Urinary bladder (tissue), 4 donors: ENCODE data around the gene ZBTB20. TPM values are rescaled to one million over a fixed set of nuclear protein-coding genes. Genes with fewer than 3 reads are reported as not detected.

ENCODE experiments used
- DNase-seq: peaks from one replicate; pipeline ENCODE4 v3.0.0-alpha.2; 2015; ENCODE audit errors: extremely low spot score
- H3K27ac ChIP-seq: one replicate; pipeline ENCODE4 v1.5.1; 2013; ENCODE audit warnings: low read depth, mild to moderate bottlenecking, moderate library complexity
- H3K36me3 ChIP-seq: one replicate; pipeline ENCODE4 v1.6.1; 2013; ENCODE audit warnings: mild to moderate bottlenecking, moderate library complexity; ENCODE audit not compliant: insufficient read depth
- H3K4me1 ChIP-seq: one replicate; pipeline ENCODE4 v1.6.1; 2013; ENCODE audit warnings: mild to moderate bottlenecking, moderate library complexity; ENCODE audit not compliant: insufficient read depth
- H3K4me3 ChIP-seq: one replicate; pipeline ENCODE4 v1.5.1; 2013; ENCODE audit warnings: low read depth, low read length
- WGBS: extraction: QIAGEN DNeasy Blood & Tissue Kit; methylation state at CpG from one replicate; pipeline ENCODE4 v1.1.7; 2013; 5-methylcytosine and 5-hydroxymethylcytosine counted together
- polyA plus RNA-seq: library from polyadenylated mRNA; stranded (reverse); fragments of 200-250 nt; gene quantifications from one replicate; pipeline ENCODE4 v1.2.3, GENCODE V29; 2013
- total RNA-seq: library from RNA; depleted of rRNA; stranded (reverse); fragments of >200 nt; gene quantifications from one replicate; pipeline ENCODE4 v1.2.3, GENCODE V29; 2014
- donor health status: healthy with polysubstance abuse.
- donor health status: healthy.

ZBTB20 gene
- total and polyA plus RNA-seq, 2 donors: 1.5 to 99.9 TPM

DNA sequence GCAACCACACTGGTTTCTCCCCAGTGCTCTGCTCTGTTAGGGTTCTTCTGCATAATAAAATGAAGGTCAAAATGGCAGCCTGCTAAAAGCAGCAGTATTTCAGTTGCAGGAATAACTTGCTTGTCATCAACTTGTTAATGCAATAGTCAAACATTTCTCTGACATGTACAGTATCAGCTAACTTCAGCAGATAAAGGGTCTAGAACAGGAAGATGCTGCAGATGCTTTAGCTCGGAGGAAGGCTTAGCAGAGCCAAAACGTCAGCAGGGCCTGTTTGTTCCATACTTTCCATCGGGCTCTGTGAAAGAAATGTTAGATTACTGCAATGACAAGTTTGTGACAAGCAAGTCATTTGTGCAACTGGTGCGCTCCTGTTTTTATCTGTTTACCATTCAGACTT, 561.4 kb downstream of the ZBTB20 start:
- Histone ChIP-seq H3K27ac (no peak overlapping the region), H3K4me3 (no peak overlapping the region), H3K4me1 (peaks cover 1% of the 10 kb centered on the region), H3K36me3 (no peaks in the 10 kb centered on the region)
- WGBS: 45% methylated on average over 4 of the region's 4 CpGs
- no peak for DNase-seq

- H3K27ac ChIP-seq: no peak overlapping the region
- DNase-seq: no peak
- 75% methylated on average over 6 of the region's 6 CpGs for WGBS
- no peaks in the 10 kb centered on the region for H3K36me3 ChIP-seq
- H3K4me3 ChIP-seq: no peak overlapping the region
- no peaks in the 10 kb centered on the region for H3K4me1 ChIP-seq
Observed at GRCh38 chr3:114584734-114585371, 562.2 kb downstream of the ZBTB20 start.

DNA sequence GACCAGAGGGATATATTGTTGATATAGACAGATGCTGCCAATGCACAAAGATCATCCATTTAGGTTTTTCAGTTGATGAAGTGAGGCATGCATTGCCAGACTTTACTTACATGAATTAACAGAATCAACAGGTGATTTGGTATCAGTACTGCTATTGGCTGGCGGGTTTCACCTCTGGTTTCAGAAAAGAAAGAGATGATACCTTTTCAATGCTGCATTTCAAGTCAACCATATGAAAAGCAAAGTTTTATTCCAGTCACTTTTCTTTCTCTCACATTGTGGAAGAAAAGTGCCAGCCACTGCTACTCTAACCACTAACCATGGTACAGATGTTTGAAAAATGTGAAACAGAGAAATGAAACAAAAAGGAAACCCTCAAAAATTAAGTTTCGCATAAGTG, 564.2 kb downstream of the ZBTB20 start:
- no peak overlapping the region for H3K27ac ChIP-seq
- 97% methylated on average over 2 of the region's 2 CpGs for WGBS
- H3K4me3 ChIP-seq: no peak overlapping the region
- no peaks in the 10 kb centered on the region for H3K36me3 ChIP-seq
- DNase-seq: no peak
- no peaks in the 10 kb centered on the region for H3K4me1 ChIP-seq

GRCh38 chr3:114572364-114573062, 574.6 kb downstream of the ZBTB20 start:
- WGBS: 38% methylated on average over 3 of the region's 3 CpGs
- DNase-seq: no peak

GRCh38 chr3:114571363-114571762, 575.7 kb downstream of the ZBTB20 start:
- WGBS: 86% methylated on average over 3 of the region's 3 CpGs
- Histone ChIP-seq H3K27ac (no peak overlapping the region), H3K36me3 (no peaks in the 10 kb centered on the region), H3K4me1 (no peaks in the 10 kb centered on the region), H3K4me3 (no peak overlapping the region)
- no peak for DNase-seq

More at GRCh38 chr3:114572364-114573062, 574.6 kb downstream of the ZBTB20 start:
- H3K4me3 ChIP-seq: no peak overlapping the region
- H3K36me3 ChIP-seq: no peaks in the 10 kb centered on the region
- no peaks in the 10 kb centered on the region for H3K4me1 ChIP-seq
- no peak overlapping the region for H3K27ac ChIP-seq

DNA sequence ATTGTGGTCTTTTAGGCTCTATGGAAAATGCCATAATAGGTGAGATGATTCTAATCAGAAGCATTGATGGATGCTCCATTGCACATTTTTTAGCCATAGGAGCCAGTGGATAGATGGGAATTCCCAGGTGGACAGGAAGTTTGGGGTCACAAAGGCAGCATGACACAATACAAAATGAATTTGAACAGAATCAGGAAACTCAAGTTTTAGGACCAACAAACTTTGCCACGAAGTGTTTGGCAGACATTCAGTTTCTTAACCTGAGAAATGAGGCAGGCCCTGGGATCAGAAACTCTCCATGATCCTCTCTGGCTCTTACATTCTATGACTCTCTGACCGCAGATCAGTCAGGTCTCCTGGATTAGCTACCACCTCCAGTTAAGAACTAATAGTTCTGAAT, 577.9 kb downstream of the ZBTB20 start:
- DNase-seq: no peak
- Histone ChIP-seq H3K27ac (no peak overlapping the region), H3K4me1 (peaks cover 1% of the 10 kb centered on the region), H3K4me3 (no peak overlapping the region), H3K36me3 (no peaks in the 10 kb centered on the region)
- WGBS: 79% methylated on average over 2 of the region's 2 CpGs

GRCh38 chr3:114567771-114568170, 579.3 kb downstream of the ZBTB20 start:
- no peak overlapping the region for H3K27ac ChIP-seq
- no peak overlapping the region for H3K4me3 ChIP-seq
- H3K4me1 ChIP-seq: peaks cover 1% of the 10 kb centered on the region
- no peaks in the 10 kb centered on the region for H3K36me3 ChIP-seq
- no peak for DNase-seq
- WGBS: 96% methylated on average over 2 of the region's 2 CpGs

- H3K4me3 ChIP-seq: no peak overlapping the region
- H3K4me1 ChIP-seq: peaks cover 1% of the 10 kb centered on the region
- no peaks in the 10 kb centered on the region for H3K36me3 ChIP-seq
- DNase-seq: no peak
- no peak overlapping the region for H3K27ac ChIP-seq
Observed at GRCh38 chr3:114566767-114567166, 580.3 kb downstream of the ZBTB20 start.

GRCh38 chr3:114566162-114566755, 580.8 kb downstream of the ZBTB20 start:
- Histone ChIP-seq H3K4me3 (no peak overlapping the region), H3K36me3 (no peaks in the 10 kb centered on the region), H3K4me1 (peaks cover 1% of the 10 kb centered on the region), H3K27ac (no peak overlapping the region)
- no peak for DNase-seq
- 79% methylated on average over 5 of the region's 5 CpGs for WGBS

GRCh38 chr3:114565216-114565615, 581.9 kb downstream of the ZBTB20 start:
- Histone ChIP-seq H3K4me1 (peaks cover 1% of the 10 kb centered on the region), H3K4me3 (no peak overlapping the region), H3K36me3 (no peaks in the 10 kb centered on the region), H3K27ac (no peak overlapping the region)
- WGBS: 73% methylated on average over 8 of the region's 8 CpGs
- no peak for DNase-seq

DNA sequence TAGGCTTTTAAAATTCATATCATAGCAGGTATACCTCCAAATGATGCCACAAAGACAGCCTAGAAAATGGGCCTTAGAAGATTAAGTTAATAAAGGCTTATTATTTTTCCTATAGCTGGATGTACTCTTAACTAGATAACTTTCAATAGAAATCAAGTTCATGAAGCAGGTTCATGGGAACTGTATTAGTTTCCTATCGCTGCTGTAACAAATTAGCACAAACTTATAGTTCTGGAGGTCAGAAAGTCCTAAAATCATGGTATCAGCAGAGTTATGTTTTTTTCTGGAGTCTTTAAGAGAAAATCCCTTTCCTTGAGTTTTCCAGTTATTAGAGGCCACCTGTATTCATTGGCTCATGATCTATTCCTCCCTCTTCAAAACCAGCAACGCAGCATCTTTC, 583.4 kb downstream of the ZBTB20 start:
- Histone ChIP-seq H3K36me3 (no peaks in the 10 kb centered on the region), H3K4me3 (no peak overlapping the region), H3K27ac (no peak overlapping the region), H3K4me1 (peaks cover 1% of the 10 kb centered on the region)
- no peak for DNase-seq
- whole genome bisulfite sequencing: over 99% methylated on average over 2 of the region's 2 CpGs

- DNase-seq: no peak
- Histone ChIP-seq H3K36me3 (no peaks in the 10 kb centered on the region), H3K27ac (no peak overlapping the region), H3K4me3 (no peak overlapping the region), H3K4me1 (peaks cover 1% of the 10 kb centered on the region)
- WGBS: 70% methylated on average over 2 of the region's 2 CpGs
Observed at GRCh38 chr3:114562557-114562956, 584.5 kb downstream of the ZBTB20 start.

DNA sequence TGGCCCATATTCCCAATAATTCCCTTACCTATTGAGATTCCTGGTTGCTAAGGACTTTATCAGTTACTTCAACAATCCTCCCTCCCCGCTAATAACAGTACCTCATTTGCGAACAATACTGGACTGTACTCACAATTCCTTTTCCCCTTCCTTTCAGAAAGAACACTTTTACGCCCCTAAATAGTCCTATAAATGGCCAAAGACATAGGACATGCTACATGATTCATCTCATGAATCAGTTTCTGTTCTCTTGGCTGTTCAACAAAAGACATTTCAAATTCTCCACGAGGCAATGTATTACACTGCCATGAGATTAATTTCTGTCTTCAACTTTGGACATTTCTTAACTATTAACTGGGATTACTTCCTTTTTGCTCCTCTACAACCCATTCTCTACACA, 588.8 kb downstream of the ZBTB20 start:
- DNase-seq: no peak
- no peaks in the 10 kb centered on the region for H3K36me3 ChIP-seq
- WGBS: 75% methylated on average over 4 of the region's 4 CpGs
- H3K4me3 ChIP-seq: no peak overlapping the region
- H3K4me1 ChIP-seq: no peaks in the 10 kb centered on the region
- H3K27ac ChIP-seq: no peak overlapping the region

GRCh38 chr3:114557791-114558190, 589.3 kb downstream of the ZBTB20 start:
- Histone ChIP-seq H3K4me3 (no peak overlapping the region), H3K36me3 (no peaks in the 10 kb centered on the region), H3K27ac (no peak overlapping the region), H3K4me1 (no peaks in the 10 kb centered on the region)
- no peak for DNase-seq
